PC-9 (cell line): ENCODE data around the gene CDX1. TPM values are rescaled to one million over a fixed set of nuclear protein-coding genes. Genes with fewer than 3 reads are reported as not detected.

Source experiments
- BruUV-seq: library from RNA; stranded (reverse); fragments of 400-500 nt; replicated peaks from 2 replicates; lab custom pipeline; 2021; lab: Mats Ljungman, UMichigan
- CTCF ChIA-PET: fragments of 300-600 bp; sonication (Branson Sonifier 250); formaldehyde crosslinking; loops from one replicate; lab custom pipeline; 2022; ENCODE audit warnings: antibody characterized with exemption; lab: Charles Lee
- POLR2A ChIA-PET: fragments of 300-600 bp; sonication (Branson Sonifier 250); formaldehyde crosslinking; loops from one replicate; lab custom pipeline; 2022; ENCODE audit warnings: antibody characterized with exemption; ENCODE audit not compliant: unreplicated experiment; lab: Charles Lee
- DNase-seq, 2 experiments: peaks; one replicate each; pipeline versions ENCODE4 v3.0.0 to v3.0.0-alpha.2; 2015 to 2022; ENCODE audit warnings: mixed read lengths in 1 of 2
- H2AFZ ChIP-seq: fragments of 200-600 bp; sonication (generic); 2 replicates; pipeline ENCODE4 v1.8.1; 2017; ENCODE audit warnings: antibody characterized with exemption
- H3F3A ChIP-seq: fragments of 200-600 bp; sonication (generic); 2 replicates; pipeline ENCODE4 v1.8.1; 2017; ENCODE audit warnings: antibody characterized with exemption, mild to moderate bottlenecking, low read depth; ENCODE audit not compliant: insufficient read depth
- H3K27ac ChIP-seq: fragments of 200-600 bp; sonication (generic); 2 replicates; pipeline ENCODE4 v1.6.1; 2016; ENCODE audit warnings: mixed run types
- H3K27me3 ChIP-seq: fragments of 200-600 bp; sonication (generic); 2 replicates; pipeline ENCODE4 v1.6.1; 2016; ENCODE audit warnings: low read depth, mixed run types; ENCODE audit not compliant: insufficient read depth
- H3K36me3 ChIP-seq: fragments of 200-600 bp; sonication (generic); 2 replicates; pipeline ENCODE4 v1.6.1; 2016; ENCODE audit warnings: low read depth, mixed run types
- H3K4me1 ChIP-seq: fragments of 200-600 bp; sonication (generic); replicated peaks from 2 replicates; pipeline ENCODE4 v1.6.1; 2016; ENCODE audit warnings: mixed run types; ENCODE audit not compliant: insufficient read depth
- H3K4me2 ChIP-seq: fragments of 200-600 bp; sonication (generic); 2 replicates; pipeline ENCODE4 v1.6.1; 2017; ENCODE audit warnings: mixed run types
- H3K4me3 ChIP-seq: fragments of 200-600 bp; sonication (generic); 2 replicates; pipeline ENCODE4 v1.6.1; 2016; ENCODE audit warnings: mixed run types
- H3K79me2 ChIP-seq: fragments of 200-600 bp; sonication (generic); 2 replicates; pipeline ENCODE4 v1.6.1; 2017; ENCODE audit warnings: low read depth, mixed run types
- H3K9me2 ChIP-seq: fragments of 200-600 bp; sonication (generic); 2 replicates; pipeline ENCODE4 v1.8.1; 2017; ENCODE audit warnings: mild to moderate bottlenecking; ENCODE audit not compliant: insufficient read depth
- H3K9me3 ChIP-seq: fragments of 200-600 bp; sonication (generic); 2 replicates; pipeline ENCODE4 v1.8.1; 2016; ENCODE audit warnings: low read depth; ENCODE audit not compliant: insufficient read depth
- H4K20me1 ChIP-seq: fragments of 200-600 bp; sonication (generic); 2 replicates; pipeline ENCODE4 v1.8.1; 2017; ENCODE audit not compliant: insufficient read depth
- EZH2 ChIP-seq: fragments of 200-600 bp; sonication (generic); IDR thresholded peaks from 2 replicates; pipeline ENCODE4 v1.8.0; 2017; ENCODE audit warnings: antibody characterized with exemption, low read depth
- intact Hi-C: fragments of 100-400 bp; cut with micrococcal nuclease; formaldehyde crosslinking; loops from one replicate; pipeline ENCODE4 v1.10.0; 2022; ENCODE audit not compliant: unreplicated experiment
- total RNA-seq: library from RNA; stranded (reverse); gene quantifications from 2 replicates; pipeline ENCODE4 v1.2.3, GENCODE V29; 2021
- TF ChIP-seq, protein P1 (sequence below): fragments of 200-600 bp; sonication (generic); conservative IDR thresholded peaks from 2 replicates; pipeline ENCODE4 v1.6.1; 2017; ENCODE audit warnings: mixed run types, antibody characterized with exemption, mild to moderate bottlenecking, moderate library complexity

The CDX1 gene
- total RNA-seq, 1 experiment from 2014 or later, result not detected

DNA sequence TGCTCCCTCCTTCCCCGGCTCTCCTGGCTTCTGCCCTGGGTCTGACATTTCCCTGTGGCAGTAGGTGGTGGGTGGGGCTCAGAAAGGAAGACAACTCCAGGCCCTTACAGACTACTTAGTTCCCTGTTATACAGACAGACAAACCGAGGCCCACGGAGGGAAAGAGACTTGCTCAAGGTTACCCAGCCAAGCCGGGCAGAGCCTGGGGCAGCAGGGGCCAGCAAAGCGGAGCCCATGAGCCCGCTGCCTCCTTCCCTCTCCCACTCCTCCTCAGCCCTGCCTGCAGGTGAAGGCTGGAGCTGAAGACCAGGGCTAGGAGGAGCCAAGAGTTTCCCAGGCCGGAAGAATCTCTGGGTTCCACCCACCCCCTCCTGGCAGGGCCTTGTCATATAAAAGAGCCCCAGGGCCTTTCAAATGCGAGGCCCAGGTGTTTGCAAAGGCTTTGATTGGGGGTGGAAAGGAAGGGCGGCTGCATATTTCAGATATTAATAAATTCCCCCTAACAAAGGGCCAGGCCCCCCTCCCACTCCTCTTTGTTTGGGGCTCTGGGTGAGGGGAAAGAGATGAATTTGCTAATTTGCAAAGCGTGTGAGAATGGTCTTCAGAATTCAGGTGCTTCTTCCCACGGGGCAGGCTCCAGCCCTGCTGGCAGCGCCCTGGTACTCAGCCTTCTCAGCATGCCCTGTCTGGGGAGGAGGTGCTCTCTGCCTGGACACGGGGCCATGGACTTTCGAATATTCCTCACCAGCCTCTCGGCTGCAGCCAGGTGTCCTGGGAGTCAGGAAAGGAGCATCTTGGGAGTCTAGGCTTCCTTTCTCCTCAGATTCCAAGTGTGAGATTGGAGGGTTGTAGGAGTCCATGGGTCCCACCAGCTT, 44.8 kb downstream of the CDX1 start:
- Histone ChIP-seq H3K4me1 (peaks cover 29% of the 10 kb centered on the region), H2AFZ (no peak overlapping the region), H3K9me3 (no peaks in the 10 kb centered on the region), H3K79me2 (no peaks in the 10 kb centered on the region), H3K27ac (no peak overlapping the region), H3K4me2 (no peak overlapping the region), H3K9me2 (no peaks in the 10 kb centered on the region), H3F3A (peaks cover 22% of the 10 kb centered on the region; the same call in 1 of the 2 replicates), H4K20me1 (no peaks in the 10 kb centered on the region), H3K27me3 (no peaks in the 10 kb centered on the region), H3K4me3 (no peak overlapping the region), H3K36me3 (no peaks in the 10 kb centered on the region)
- CTCF ChIA-PET, result interaction anchor here (0.6 kb wide), 1 partner anchor 141 kb away, joined by 3 read pairs; no protein-coding TSS in a partner anchor
- intact Hi-C loops, result loop anchor here (10.0 kb wide), 1 partner anchor 167 kb away; no protein-coding TSS in a partner anchor
- POLR2A ChIA-PET, result interaction anchor here (0.6 to 0.7 kb wide), 2 partner anchors 45 to 139 kb away, joined by 4 to 8 read pairs; no protein-coding TSS in a partner anchor
- BruUV-seq, result no TSS peak
- TF ChIP-seq, protein P1, sequence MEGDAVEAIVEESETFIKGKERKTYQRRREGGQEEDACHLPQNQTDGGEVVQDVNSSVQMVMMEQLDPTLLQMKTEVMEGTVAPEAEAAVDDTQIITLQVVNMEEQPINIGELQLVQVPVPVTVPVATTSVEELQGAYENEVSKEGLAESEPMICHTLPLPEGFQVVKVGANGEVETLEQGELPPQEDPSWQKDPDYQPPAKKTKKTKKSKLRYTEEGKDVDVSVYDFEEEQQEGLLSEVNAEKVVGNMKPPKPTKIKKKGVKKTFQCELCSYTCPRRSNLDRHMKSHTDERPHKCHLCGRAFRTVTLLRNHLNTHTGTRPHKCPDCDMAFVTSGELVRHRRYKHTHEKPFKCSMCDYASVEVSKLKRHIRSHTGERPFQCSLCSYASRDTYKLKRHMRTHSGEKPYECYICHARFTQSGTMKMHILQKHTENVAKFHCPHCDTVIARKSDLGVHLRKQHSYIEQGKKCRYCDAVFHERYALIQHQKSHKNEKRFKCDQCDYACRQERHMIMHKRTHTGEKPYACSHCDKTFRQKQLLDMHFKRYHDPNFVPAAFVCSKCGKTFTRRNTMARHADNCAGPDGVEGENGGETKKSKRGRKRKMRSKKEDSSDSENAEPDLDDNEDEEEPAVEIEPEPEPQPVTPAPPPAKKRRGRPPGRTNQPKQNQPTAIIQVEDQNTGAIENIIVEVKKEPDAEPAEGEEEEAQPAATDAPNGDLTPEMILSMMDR, result no peak
- no peak for TF ChIP-seq EZH2
- DNase-seq, result peak in 1 of 2 experiments; percentile 56

DNA sequence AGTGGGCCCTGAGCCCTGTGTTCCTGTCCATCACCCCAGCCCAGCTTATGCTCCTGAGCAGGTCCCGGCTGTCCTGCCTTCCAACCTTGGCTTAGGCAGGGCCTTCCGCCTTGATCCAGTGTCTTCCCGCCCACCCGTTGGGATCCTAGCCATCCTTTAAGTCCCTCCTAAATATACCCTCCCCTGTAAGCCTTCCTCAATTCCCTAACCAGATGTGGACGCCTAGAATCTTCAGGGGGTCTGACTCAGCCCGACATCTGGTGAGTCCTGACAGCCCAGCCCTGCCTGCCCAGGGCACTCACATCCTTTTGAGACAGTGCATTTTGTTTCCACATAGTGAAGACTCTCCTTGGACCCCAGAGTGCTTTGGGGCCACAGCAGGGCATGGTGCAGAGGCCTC, 47.0 kb downstream of the CDX1 start:
- POLR2A ChIA-PET, result no interaction called here
- CTCF ChIA-PET, result no interaction called here
- intact Hi-C loops, result loop anchor here (10.0 kb wide), 1 partner anchor 169 kb away; no protein-coding TSS in a partner anchor
- Histone ChIP-seq H3K9me2 (no peaks in the 10 kb centered on the region), H4K20me1 (no peaks in the 10 kb centered on the region), H3F3A (peaks cover 12% of the 10 kb centered on the region; the same call in 1 of the 2 replicates), H3K27ac (no peak overlapping the region), H2AFZ (no peak overlapping the region), H3K9me3 (no peaks in the 10 kb centered on the region), H3K4me1 (peaks cover 23% of the 10 kb centered on the region), H3K4me3 (no peak overlapping the region), H3K36me3 (no peaks in the 10 kb centered on the region), H3K4me2 (no peak overlapping the region), H3K79me2 (no peaks in the 10 kb centered on the region), H3K27me3 (no peaks in the 10 kb centered on the region)
- BruUV-seq, result no TSS peak
- no peak for TF ChIP-seq EZH2
- TF ChIP-seq, protein P1, result no peak
- DNase-seq, result no peak

DNA sequence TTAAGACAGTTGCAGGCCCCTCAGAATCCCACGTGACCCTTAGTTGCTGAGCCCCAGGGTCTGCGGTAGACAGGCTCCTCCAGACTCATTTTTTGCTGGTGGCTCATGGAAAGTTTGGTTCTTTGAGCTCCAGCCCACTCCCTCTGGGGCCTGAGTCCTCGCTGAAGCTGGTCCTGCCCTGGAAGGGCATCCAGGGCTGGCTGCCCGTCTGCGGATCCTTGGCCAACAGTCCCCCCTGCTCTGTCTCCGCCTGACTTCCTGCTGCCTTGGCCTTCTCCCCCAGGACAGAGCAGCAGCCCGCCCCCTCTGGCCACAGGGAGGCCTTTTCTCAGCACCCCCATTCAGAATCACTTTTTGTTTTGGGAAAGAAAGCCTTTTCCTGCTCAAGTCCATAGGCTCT, 47.7 kb downstream of the CDX1 start:
- intact Hi-C loops, result loop anchor here (10.0 kb wide), 1 partner anchor 169 kb away; no protein-coding TSS in a partner anchor
- Histone ChIP-seq H3K4me2 (no peak overlapping the region), H2AFZ (no peak overlapping the region), H3K4me3 (no peak overlapping the region), H3K4me1 (peaks cover 15% of the 10 kb centered on the region), H4K20me1 (no peaks in the 10 kb centered on the region), H3K27me3 (no peaks in the 10 kb centered on the region), H3K9me2 (no peaks in the 10 kb centered on the region), H3K27ac (no peak overlapping the region), H3F3A (peaks cover 7% of the 10 kb centered on the region; the same call in 1 of the 2 replicates), H3K9me3 (no peaks in the 10 kb centered on the region), H3K79me2 (no peaks in the 10 kb centered on the region), H3K36me3 (no peaks in the 10 kb centered on the region)
- BruUV-seq, result no TSS peak
- no peak for DNase-seq
- TF ChIP-seq, protein P1, result no peak
- no peak for TF ChIP-seq EZH2
- CTCF ChIA-PET, result no interaction called here
- POLR2A ChIA-PET, result no interaction called here
